ENCODE measurements around the gene EFEMP1.
"Not testable (repeated sequence)": the region's sequence is repeated elsewhere in the genome, so short reads cannot be mapped to it uniquely, and the experiment has no call there.

The EFEMP1 gene

DNA sequence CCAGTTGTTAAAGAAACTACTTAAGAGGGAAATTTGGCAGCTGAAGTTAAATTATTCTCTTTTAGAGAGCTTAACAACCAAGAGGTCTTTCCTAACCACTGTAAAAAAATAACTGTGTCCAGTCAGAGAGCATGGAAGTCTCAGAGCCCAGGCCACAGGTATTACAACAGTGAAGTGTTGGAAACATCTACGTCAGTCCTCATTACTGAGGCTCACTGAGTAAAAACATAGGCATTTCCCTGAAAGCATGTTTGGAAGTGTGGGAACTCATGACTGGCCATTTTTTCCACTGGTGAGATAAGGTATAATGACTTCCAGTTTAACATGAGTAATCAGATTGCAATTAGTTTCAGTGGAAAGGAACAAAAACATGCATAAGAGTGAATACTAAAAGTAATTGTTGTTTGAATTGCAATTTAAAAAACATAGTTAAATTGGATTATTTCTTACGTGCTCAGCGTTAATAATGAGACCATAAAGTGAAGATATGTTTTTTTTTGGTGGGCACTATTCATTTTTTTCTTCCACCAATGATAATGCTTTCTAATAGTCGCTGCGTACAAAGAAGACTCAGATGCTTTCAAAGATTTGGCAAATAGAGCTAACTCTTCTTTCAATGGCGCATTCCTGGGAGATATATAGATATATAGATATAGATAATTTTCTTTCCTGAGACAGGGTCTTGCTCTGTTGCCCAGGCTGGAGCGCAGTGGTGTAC is 60.8 kb downstream of the EFEMP1 start:
- DNase-seq: no peak

DNA sequence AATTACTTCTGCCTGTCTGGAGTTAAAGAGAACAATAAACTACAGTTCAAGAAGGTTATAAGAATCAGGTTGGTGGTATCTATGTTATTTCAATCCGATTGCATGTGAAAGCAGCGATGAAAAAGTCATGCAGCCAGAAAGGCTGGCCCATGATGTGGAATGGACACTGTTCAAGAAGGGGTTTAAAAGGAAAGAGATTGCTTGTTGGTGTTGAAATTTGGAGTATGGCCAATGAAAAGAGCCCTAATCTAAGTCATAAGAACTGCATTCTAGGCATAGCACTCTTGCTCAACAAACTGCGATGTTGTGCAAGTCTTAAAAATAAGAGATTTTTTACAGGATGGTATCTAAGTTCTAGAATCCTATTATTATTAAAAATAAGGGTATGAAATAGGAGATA is 61.3 kb downstream of the EFEMP1 start:
- DNase-seq: no peak

DNA sequence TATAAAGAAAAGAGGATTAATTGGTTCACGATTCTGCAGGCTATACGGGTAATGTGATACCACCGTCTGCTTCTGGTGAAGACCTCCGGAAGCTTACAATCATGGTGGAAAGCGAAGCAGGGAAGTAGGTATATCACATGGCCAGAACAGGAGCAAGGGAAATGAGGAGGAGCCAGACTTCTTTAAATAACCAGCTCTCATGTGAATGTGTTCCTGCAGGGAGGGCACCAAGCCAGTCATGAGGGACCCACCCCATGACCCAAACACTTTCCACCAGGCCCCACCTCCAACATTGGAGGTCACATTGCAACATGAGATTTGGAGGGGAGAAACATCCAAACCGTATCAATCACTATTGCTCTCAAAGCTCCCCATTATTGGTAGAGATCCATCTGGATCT is 61.8 kb downstream of the EFEMP1 start:
- no peak for DNase-seq

DNA sequence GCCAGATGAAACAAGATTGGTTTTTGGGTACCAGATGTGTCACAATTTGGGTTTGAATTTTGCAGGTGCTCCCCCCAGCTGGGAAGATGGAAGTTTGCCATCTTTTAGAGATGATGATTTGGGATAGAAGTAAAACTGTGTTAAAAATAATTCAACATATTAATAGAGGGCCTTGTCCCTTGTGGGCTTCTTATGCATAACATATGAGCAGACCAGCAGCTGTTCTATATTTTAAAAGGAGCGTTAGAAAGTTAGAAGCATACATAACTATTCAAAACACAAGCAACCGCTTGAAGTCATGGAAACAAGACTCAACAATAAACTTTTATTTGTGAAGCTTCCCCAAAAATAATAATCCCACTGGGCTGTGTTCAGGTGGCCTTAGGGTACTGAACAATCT is 62.8 kb downstream of the EFEMP1 start:
- no peak for DNase-seq

DNA sequence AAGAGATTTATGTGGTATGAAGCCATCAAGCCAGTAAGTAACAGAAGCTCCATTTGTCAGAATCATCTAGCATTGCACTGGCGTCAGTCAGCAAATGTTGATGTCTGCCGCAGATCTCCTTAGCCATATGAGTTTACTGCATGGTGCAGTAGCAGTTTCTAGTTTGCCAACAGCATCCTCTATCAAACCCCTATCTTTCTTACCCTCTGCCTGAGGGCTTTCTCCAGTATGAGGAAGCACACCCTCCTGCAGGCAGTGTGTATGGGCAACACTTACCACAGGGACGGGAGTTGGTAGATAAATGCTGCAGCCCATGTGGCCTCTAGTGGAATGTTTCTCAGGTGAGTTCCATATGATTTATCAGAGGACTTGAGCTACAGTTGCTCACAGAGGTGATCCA is 63.7 kb downstream of the EFEMP1 start:
- no peak for DNase-seq

DNA sequence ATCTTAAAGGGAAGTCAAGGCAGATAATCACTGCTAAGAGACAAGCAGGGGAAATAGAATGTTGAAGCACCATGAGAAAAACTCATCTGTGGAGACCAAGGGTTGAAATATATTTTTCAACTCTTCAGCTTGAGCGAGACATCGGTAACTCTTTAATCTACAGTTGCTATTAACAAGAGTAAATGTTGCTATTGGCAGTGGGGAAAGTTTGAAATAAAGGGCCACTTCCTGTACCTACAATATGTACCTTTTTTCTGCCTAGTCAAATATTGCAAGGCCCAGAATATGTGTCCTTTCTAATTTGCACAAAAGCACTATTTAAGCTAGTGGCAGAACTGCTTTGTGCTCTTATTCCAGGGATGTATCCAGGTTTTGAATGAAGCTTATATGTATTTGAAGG is 65.8 kb downstream of the EFEMP1 start:
- no peak for DNase-seq

DNA sequence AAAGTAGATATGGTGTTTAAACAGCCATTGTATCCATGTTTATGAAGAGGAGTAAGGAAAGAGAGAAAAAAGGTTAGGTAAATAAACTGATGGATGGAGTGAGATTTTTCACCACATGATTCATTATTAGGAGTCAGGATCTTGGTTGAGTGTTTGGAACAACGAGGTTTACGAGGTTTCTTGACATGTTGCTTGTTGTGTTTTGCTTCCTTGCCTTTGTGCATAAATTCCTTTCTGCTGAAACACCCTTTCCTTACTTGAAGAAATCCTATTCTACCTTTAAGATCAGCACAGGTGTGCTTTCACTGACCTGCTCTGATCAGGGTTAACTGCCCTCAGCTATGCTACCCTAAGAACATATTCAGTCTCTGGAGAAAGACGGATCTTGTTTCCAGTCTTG is 66.6 kb downstream of the EFEMP1 start:
- no peak for DNase-seq

DNA sequence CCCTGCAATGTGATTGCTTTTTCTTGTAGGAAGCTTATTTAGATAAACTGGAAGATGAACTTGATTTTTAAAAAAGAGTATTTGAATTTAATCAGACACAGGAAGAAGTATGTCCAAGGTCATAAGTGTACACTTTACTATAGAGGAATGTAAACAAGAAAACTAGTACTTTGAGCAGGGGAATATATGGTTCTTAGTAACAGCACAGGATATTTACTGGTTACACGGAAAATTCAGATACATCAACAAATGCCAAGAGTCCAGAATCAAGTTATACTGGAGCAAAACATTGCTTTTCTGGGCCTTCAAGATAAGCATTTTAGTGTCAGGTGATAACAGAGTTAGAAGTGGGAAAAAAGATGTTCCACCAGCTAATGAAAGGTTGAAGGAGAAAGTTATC is 75.5 kb downstream of the EFEMP1 start:
- DNase-seq: no peak

DNA sequence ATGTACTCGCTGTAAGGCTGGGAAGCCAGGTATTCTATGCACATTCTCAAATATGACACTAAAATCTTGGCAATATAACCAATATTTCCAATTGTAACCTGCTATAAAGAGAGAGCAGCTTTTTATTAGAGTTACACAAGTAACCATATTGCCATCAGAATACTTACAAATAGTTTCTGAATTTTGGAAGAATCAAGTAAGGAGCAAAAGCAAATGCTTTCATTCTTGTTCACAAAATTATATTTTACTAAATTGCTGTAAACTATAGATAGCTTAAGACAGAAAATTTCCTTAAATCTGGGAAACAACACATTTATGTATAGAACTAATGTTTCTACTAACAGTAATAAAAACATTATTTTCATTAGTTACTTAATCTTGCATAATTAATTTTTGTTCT is 77.2 kb downstream of the EFEMP1 start:
- no peak for DNase-seq

DNA sequence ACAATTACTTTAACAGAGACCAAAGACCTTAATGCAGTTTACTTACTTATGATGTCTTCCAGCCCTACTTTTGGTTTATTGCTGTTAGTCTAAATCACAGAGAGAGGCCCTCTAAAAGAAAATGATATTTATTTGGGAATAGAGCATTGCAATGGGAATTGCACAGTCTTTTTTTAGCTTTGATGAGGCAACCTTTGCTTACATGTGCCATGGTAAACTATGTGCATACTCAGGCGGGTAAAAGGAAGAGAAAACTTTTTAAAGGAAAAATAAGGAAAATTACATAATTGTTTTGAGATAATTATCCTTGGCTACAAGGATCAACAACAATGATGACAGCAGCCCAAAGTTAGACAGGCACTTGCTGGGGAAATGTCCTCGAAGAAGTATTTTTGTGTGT is 78.6 kb downstream of the EFEMP1 start:
- DNase-seq: no peak

DNA sequence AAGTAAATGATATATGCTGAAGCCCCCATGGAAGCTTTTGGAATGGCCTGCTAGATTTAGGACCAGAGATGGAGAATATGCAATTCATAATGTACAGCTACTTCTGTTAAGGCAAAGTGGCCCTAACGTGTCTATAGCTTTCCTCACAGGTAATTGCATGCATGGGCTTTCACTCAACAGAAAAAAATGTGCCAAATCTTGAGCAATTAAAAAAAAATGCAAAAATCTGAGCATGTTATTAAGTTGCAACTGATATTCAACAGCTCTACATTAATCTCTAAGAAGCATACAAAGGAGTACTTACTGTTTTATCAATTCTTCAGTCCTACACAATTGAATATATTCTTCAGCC is 79.6 kb downstream of the EFEMP1 start:
- DNase-seq: no peak

DNA sequence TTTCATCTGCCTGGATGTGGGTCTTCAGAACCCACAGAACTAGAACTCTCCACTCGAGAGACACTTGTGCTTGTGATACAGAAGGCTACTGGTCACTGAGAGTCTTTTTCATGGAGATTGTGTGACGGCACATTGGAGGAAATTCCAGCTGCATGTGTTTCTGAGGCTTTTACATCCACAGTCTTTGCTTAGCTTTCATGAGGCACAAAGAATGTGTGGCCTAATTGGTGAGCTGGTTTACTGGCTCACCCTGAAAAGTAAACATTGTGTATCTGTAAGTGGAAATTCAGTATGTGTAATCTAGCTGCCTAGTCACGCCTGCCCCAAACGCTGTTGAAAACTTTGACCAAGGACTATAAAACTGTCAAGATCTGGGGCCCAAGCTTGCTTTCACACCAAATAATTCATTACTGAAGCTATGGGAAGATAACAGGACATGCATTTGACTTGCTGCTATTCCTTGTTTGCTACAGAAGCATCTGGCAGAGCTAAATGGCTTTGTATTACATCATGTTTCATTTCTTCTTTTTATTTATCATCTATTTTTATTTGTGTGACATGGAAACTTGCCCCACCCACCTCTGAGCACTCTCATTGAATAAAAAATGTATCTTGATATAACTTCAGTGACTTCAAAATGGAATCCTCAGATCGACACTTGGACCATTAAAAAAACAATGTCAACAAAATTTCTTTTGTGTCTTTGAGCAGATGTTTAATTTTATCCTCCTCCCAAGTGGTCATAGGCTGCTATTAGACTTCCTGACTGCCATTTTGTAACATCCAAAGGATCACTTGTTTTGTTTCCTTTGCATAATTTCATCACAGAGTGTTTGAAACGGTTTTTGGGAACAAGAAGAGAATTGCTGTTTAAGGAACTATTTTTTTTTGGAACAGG is 80.2 kb downstream of the EFEMP1 start:
- DNase-seq: no peak

DNA sequence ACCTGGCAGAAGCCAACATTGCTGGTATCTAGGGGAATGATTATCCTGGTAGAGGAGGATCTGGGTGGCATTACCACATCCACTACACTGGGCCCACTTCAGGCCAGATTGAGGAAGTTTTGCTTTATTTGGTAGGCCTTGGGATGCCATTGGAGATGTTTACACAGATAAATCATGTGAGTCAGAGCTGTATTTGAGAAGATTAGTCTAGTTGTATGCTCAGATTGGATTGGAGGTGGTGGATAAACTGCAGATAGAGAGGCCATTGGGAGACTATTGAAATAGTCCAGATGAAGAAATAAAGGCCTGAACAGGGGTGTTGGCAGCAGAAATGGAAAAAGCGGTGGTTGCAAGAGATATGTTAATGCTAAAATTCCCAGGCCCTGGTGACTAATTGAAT is 81.5 kb downstream of the EFEMP1 start:
- DNase-seq: no peak

DNA sequence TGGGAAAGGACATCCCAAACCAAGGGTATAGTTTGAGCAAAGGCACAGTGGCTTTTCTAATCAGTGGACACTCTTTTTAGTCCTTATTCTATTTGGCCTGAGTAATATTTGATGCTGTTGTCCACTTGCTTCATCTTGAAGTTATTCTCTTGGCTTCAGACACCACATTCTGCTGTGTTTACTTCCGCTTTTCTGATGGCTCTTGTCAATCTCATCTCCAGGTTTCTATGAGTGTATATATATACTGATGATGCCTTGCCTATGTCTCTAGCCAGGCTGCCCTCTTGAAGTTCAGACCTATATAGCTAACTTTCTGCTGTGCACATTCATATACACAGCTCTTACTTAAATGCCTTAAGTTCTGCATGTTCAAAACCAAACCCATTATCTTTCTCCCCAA is 83.1 kb downstream of the EFEMP1 start:
- DNase-seq: no peak

DNA sequence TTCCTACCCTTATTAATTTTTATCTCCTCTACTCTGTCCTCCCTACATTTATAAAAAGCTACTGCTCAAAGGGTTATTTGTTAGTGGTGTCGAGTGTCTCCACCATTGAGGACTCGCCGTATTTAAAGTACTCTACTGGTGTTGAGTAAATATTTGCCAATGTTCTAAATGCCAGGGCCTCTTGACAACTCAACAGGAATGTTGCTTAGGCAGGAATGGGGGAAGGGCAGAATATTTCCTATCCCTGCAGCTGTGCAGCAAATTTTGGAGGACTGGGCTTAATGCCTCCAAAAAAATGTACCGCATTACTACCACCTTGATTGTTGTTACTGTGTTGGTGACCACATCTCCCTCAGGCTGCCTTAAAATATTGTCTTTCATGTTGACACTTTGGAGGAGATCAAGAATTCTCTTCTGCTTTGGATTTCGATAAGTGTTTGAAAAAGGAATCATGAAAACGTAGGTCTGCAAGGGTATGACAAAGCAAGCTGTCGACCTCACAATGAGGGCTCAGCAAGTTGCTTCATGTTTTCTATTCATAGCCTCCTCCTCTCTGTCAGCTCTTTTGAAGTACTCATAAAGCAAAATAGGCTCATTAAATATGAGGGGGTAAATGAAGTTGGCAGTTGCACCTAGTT is 84.3 kb downstream of the EFEMP1 start:
- no peak for DNase-seq

DNA sequence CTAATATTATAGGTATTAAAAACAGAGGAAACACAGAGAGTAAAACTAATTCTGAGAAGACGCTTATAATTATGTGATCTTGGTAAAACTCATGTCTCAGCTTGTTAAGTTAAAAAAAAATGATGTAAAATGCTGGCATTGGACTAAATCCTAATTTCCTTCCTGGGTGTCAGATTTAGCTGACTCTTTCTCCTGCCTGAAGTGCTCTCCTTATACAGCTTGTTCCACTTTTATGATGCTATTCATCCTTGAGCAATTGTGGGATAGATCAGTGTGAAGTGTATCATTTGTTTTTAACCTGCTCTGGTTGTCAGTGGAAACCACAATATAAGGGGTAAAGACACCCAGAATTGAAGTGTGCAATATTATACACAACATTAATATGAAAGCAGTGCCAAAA is 84.9 kb downstream of the EFEMP1 start:
- DNase-seq: no peak

DNA sequence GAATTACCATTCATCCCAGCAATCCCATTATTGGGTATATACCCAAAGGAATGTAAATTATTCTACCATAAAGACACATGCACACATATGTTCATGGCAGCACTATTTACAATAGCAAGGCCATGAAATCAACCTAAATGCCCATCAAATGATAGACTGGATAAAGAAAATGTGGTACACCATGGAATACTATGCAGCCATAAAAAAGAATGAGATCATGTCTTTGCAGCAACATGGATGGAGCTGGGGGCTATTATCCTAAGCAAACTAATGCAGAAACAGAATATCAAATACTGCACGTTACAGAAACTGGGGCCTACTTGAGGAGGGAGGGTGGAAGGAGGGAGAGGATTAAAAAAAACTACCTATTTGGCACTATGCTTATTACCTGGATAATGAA is 85.5 kb downstream of the EFEMP1 start:
- DNase-seq: not testable (repeated sequence)

DNA sequence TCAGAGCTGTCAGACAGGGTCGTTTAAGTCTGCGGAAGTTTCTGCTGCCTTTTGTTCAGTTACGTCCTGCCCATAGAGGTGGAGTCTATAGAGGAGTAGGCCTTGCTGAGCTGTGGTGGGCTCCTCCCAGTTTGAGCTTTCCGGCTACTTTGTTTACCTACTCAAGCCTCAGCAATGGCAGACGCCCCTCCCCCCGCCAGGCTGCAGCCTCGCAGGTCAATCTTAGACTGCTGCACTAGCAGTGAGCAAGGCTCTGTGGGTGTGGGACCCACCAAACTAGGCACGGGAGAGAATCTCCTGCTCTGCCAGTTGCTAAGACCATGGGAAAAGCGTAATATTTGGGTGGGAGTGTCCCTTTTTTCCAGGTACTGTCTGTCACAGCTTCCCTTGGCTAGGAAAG is 86.5 kb downstream of the EFEMP1 start:
- DNase-seq: no peak

DNA sequence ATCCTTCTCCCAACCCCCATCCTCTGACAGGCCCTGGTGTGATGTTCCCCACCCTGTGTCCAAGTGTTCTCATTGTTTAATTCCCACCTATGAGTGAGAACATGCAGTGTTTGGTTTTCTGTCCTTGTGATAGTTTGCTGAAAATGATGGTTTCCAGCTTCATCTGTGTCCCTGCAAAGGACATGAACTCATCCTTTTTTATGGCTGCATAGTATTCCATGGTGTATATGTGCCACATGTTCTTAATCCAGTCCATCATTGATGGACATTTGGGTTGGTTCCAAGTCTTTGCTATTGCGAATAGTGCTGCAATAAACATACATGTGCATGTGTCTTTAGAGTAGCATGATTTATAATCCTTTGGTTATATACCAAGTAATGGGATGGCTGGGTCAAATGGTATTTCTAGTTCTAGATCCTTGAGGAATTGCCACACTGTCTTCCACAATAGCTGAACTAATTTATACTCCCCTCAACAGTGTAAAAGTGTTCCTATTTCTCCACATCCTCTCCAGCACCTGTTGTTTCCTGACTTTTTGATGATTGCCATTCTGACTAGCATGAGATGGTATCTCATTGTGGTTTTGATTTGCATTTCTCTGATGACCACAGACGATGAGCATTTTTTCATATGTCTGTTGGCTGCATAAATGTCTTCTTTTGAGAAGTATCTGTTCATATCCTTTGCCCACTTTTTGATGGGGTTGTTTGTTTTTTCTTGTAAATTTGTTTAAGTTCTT is 91.7 kb downstream of the EFEMP1 start:
- DNase-seq: not testable (repeated sequence)

DNA sequence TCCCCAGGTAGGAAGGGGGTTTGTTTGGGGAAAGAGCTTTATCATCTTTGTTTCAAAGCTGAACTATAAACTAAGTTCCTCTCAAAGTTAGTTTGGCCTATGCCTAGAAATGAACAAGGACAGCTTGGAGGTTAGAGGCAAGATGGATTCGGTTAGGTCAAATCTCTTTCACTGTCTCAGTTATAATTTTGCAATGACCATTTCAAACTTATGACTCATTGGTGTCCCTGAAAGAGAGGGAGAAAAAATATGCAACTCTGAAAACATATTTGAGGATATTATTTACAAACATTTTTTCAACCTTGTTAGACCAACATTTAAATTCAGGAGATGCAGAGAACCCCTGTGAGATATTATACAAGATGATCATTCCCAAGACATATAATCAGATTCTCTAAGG is 95.7 kb downstream of the EFEMP1 start:
- DNase-seq: no peak

DNA sequence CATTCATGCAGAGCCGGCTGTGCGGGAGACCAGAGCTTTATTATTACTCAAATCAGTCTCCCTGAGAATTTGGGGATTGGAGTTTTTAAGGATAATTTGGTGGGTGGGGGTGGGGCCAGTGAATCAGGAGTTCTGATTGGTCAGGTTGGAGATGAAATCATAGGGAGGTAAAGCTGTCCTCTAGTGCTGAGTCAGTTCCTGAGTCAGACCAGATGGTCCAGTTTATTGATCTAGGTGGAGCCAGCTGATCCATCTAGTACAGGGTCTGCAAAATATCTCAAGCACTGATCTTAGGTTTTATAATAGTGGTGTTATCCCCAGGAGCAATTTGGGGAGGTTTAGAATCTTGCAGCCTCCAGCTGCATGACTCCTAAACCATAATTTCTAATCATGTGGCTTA is 96.2 kb downstream of the EFEMP1 start:
- not testable (repeated sequence) for DNase-seq

DNA sequence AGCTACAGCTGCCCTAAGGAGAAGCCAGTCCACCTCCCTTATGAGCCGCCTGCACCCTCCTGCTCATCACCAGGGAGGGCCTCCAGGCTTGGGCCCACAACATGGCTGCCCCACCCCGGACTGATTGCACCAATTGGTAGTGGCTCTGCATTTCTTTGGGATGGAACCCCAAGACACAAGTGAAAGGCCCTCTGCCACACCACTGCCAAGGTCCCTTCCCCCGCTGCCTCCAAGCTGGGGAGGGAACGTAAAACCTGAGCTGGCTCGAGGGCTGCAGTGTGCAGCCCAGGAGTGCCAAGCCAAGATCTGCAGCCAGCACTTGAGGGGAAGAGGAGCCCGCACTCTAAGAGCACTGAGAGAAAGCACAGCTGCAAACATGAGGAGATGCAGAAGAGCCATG is 97.3 kb downstream of the EFEMP1 start:
- no peak for DNase-seq

DNA sequence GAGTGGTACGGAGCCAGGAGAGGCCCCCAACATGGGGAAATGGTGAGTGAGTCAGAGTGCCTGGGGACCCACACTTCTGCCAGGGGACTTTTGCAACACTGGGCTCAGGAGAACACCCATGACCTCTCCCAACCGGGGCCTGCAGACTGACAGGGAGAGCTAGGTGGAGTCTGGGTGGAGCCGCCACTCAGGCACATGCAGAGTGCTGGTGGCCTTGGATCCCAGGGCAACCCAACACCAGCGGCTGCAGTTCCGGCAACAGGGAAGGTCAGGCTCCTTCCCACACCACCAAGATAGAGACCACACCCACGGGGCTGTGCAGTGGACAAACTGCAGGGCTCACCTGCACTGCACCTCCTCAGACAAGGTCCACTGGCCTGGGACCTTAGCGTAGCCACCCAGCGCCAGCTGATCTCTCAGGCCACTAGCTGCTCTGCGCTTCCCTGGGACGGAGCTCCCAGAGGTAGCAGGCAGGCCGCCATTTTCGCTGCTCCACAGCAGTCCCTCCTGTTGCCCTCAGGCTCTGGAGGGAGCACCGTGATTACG is 99.0 kb downstream of the EFEMP1 start:
- no peak for DNase-seq

Data from cortex of kidney (tissue), 1 donor.